Measurements from ENCODE around the gene TP53I13. TPM values are rescaled to one million over a fixed set of nuclear protein-coding genes. Genes with fewer than 3 reads are reported as not detected.
A peak's percentile ranks its signal among the peaks of the same experiment; 100 is the strongest.

Gene TP53I13
- total and polyA plus RNA-seq, 2 of the 13 experiments (the other 11 are each of a cell fraction or from before 2014, with no cell fraction given): 16.9 to 25.7 TPM

DNA sequence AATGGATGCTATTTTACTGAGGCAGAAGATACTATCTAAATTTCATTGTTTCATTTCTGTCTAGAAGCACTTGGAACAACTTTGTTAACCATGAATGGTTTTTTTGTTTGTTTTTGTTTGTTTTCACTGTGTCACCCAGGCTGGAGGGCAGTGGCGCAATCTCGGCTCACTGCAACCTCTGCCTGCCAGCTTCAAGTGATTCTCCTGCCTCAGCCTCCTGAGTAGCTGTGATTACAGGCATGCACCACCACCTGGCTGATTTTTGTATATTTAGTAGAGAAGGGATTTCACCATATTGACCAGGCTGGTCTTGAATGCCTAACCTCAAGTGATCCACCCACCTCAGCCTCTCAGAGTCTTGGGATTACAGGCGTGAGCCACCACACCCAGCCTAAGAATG is 42.2 kb upstream of the TP53I13 start (continued):
- TF ChIP-seq SOX13 (IDR thresholded peaks at IDR 0.05) (no peak), SOX13 (CRISPR knock-in tag; conservative IDR thresholded peaks at IDR 0.05 in 1 of 2, IDR thresholded peaks at IDR 0.05 in 1 of 2) (peak in 1 of 2 experiments; percentile 18; a peak in 1 of 4 replicates), ZNF724P (CRISPR knock-in tag; IDR thresholded peaks at IDR 0.05; ENCODE audit: borderline replicate concordance) (no peak), CEBPG (CRISPR knock-in tag; IDR thresholded peaks at IDR 0.05) (peak; percentile 57), ZIK1 (CRISPR knock-in tag; IDR thresholded peaks at IDR 0.05; ENCODE audit: borderline replicate concordance, low read depth) (no peak), GATAD2A (CRISPR knock-in tag; IDR thresholded peaks at IDR 0.05) (0 out of 2 replicates have a peak, but pooled peaks have one; percentile 30), FOSL2 (CRISPR knock-in tag; IDR thresholded peaks at IDR 0.05) (peak; percentile 65), MBD4 (IDR thresholded peaks at IDR 0.05; ENCODE audit: borderline replicate concordance, low read length) (no peak)
- TF ChIP-seq, protein P1, sequence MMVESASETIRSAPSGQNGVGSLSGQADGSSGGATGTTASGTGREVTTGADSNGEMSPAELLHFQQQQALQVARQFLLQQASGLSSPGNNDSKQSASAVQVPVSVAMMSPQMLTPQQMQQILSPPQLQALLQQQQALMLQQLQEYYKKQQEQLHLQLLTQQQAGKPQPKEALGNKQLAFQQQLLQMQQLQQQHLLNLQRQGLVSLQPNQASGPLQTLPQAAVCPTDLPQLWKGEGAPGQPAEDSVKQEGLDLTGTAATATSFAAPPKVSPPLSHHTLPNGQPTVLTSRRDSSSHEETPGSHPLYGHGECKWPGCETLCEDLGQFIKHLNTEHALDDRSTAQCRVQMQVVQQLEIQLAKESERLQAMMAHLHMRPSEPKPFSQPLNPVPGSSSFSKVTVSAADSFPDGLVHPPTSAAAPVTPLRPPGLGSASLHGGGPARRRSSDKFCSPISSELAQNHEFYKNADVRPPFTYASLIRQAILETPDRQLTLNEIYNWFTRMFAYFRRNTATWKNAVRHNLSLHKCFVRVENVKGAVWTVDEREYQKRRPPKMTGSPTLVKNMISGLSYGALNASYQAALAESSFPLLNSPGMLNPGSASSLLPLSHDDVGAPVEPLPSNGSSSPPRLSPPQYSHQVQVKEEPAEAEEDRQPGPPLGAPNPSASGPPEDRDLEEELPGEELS (CRISPR knock-in tag; IDR thresholded peaks at IDR 0.05): peak; percentile 39; the same call in 1 of the 2 replicates
- TF ChIP-seq, protein P2, sequence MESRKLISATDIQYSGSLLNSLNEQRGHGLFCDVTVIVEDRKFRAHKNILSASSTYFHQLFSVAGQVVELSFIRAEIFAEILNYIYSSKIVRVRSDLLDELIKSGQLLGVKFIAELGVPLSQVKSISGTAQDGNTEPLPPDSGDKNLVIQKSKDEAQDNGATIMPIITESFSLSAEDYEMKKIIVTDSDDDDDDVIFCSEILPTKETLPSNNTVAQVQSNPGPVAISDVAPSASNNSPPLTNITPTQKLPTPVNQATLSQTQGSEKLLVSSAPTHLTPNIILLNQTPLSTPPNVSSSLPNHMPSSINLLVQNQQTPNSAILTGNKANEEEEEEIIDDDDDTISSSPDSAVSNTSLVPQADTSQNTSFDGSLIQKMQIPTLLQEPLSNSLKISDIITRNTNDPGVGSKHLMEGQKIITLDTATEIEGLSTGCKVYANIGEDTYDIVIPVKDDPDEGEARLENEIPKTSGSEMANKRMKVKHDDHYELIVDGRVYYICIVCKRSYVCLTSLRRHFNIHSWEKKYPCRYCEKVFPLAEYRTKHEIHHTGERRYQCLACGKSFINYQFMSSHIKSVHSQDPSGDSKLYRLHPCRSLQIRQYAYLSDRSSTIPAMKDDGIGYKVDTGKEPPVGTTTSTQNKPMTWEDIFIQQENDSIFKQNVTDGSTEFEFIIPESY (CRISPR knock-in tag; IDR thresholded peaks at IDR 0.05): 0 out of 2 replicates have a peak, but pooled peaks have one; percentile 20
- TF ChIP-seq, protein P3, sequence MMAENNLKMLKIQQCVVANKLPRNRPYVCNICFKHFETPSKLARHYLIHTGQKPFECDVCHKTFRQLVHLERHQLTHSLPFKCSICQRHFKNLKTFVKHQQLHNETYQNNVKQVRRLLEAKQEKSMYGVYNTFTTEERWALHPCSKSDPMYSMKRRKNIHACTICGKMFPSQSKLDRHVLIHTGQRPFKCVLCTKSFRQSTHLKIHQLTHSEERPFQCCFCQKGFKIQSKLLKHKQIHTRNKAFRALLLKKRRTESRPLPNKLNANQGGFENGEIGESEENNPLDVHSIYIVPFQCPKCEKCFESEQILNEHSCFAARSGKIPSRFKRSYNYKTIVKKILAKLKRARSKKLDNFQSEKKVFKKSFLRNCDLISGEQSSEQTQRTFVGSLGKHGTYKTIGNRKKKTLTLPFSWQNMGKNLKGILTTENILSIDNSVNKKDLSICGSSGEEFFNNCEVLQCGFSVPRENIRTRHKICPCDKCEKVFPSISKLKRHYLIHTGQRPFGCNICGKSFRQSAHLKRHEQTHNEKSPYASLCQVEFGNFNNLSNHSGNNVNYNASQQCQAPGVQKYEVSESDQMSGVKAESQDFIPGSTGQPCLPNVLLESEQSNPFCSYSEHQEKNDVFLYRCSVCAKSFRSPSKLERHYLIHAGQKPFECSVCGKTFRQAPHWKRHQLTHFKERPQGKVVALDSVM (CRISPR knock-in tag; IDR thresholded peaks at IDR 0.05): peak; percentile 79; the same call in 1 of the 2 replicates

Measured in HepG2 (cell line).